WTC11 (cell line): ENCODE measurements around the gene SLC25A6.

ENCODE experiments used
- ESRRA ChIP-seq: sonication (generic); formaldehyde crosslinking; IDR thresholded peaks from 2 replicates; pipeline ENCODE4 v1.8.1; 2022; ENCODE audit warnings: mild to moderate bottlenecking, missing genetic modification reagents, borderline replicate concordance
- FOXJ3 ChIP-seq: sonication (generic); formaldehyde crosslinking; IDR thresholded peaks from 2 replicates; pipeline ENCODE4 v1.9.0; 2021; ENCODE audit warnings: missing genetic modification reagents, mild to moderate bottlenecking, borderline replicate concordance
- MAX ChIP-seq: sonication (generic); formaldehyde crosslinking; IDR thresholded peaks from 2 replicates; pipeline ENCODE4 v1.8.0; 2022; ENCODE audit warnings: mild to moderate bottlenecking, missing genetic modification reagents
- TF ChIP-seq, protein P1 (sequence below): fragments of 200-600 bp; IDR thresholded peaks from 2 replicates; pipeline ENCODE4 v1.8.0; 2022; ENCODE audit warnings: antibody characterized with exemption

- TF ChIP-seq MAX (CRISPR knock-in tag) (no peak), FOXJ3 (CRISPR knock-in tag) (no peak), ESRRA (no peak)
- TF ChIP-seq, protein P1, sequence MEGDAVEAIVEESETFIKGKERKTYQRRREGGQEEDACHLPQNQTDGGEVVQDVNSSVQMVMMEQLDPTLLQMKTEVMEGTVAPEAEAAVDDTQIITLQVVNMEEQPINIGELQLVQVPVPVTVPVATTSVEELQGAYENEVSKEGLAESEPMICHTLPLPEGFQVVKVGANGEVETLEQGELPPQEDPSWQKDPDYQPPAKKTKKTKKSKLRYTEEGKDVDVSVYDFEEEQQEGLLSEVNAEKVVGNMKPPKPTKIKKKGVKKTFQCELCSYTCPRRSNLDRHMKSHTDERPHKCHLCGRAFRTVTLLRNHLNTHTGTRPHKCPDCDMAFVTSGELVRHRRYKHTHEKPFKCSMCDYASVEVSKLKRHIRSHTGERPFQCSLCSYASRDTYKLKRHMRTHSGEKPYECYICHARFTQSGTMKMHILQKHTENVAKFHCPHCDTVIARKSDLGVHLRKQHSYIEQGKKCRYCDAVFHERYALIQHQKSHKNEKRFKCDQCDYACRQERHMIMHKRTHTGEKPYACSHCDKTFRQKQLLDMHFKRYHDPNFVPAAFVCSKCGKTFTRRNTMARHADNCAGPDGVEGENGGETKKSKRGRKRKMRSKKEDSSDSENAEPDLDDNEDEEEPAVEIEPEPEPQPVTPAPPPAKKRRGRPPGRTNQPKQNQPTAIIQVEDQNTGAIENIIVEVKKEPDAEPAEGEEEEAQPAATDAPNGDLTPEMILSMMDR = no peak
These were observed 32.4 kb upstream of the SLC25A6 start for GRCh38 chrX:1424147-1424851.
